HCT116 (cell line): ENCODE results near the gene PGLYRP4. TPM values are rescaled to one million over a fixed set of nuclear protein-coding genes. Genes with fewer than 3 reads are reported as not detected.

Source experiments
- ATAC-seq: fragments of 200-7000 bp; cut with Tn5 transposase; 2 replicates; pipeline ENCODE4 v1.9.1; 2020; ENCODE audit warnings: mild to moderate bottlenecking, moderate library complexity
- BruUV-seq: library from RNA; stranded (reverse); fragments of 400-500 nt; replicated peaks from 2 replicates; lab custom pipeline; 2021; lab: Mats Ljungman, UMichigan
- CTCF ChIA-PET: fragments of 300-600 bp; sonication (Branson Sonifier 250); formaldehyde crosslinking; loops from one replicate; lab custom pipeline; 2021; ENCODE audit warnings: antibody characterized with exemption; lab: Charles Lee
- POLR2A ChIA-PET: fragments of 300-600, 350-600 bp; sonication (Branson Sonifier 250); formaldehyde crosslinking; loops from one replicate; lab custom pipeline; 2021; ENCODE audit warnings: antibody characterized with exemption; lab: Charles Lee
- RAD21 ChIA-PET, 2 experiments: fragments of 300-600 bp; sonication (Branson Sonifier 250); formaldehyde crosslinking; loops; one replicate each; lab custom pipeline; 2023; ENCODE audit warnings: low total read pairs in 2 of 2; ENCODE audit not compliant: uncharacterized antibody in 2 of 2, unreplicated experiment in 2 of 2, low non-redundant PET in 1 of 2; lab: Charles Lee
- DNase-seq: peaks from one replicate; pipeline ENCODE4 v3.0.0-alpha.2; 2010; ENCODE audit warnings: low read depth, low spot score
- H2AFZ ChIP-seq: fragments of 200-600 bp; shearing (Covaris generic), sonication (generic); 2 replicates; pipeline ENCODE4 v1.6.1; 2017; ENCODE audit warnings: low read depth, mixed run types, mixed read lengths, antibody characterized with exemption, low read length; ENCODE audit not compliant: poor library complexity, severe bottlenecking
- H3K27ac ChIP-seq: 2 replicates; pipeline ENCODE4 v1.5.1; 2012; ENCODE audit warnings: low read depth, low read length
- H3K27me3 ChIP-seq: fragments of 200-600 bp; sonication (generic); 2 replicates; pipeline ENCODE4 v1.6.1; 2016; ENCODE audit warnings: mixed run types, low read length, mixed read lengths; ENCODE audit not compliant: insufficient read depth
- H3K36me3 ChIP-seq, 2 experiments: fragments of 200-500 bp in 1 of 2; fragments of 200-600 bp in 1 of 2; sonication (Bioruptor generic) in 1 of 2; sonication (generic) in 1 of 2; 2 replicates each; pipeline versions ENCODE4 v1.5.1 to v1.6.1; 2014 to 2016; ENCODE audit warnings: low read length in 2 of 2, inconsistent platforms in 1 of 2, mixed read lengths in 1 of 2, mixed run types in 1 of 2; ENCODE audit not compliant: insufficient read depth in 2 of 2, control insufficient read depth in 1 of 2
- H3K4me1 ChIP-seq, 2 experiments: fragments of 200-600 bp in 1 of 2; sonication (generic) in 1 of 2; 2 replicates each; pipeline versions ENCODE4 v1.5.1 to v1.6.1; 2012 to 2017; ENCODE audit warnings: low read length in 2 of 2, inconsistent platforms in 1 of 2, mild to moderate bottlenecking in 1 of 2, mixed read lengths in 1 of 2, mixed run types in 1 of 2, moderate library complexity in 1 of 2; ENCODE audit not compliant: insufficient read depth in 2 of 2, control insufficient read depth in 1 of 2
- H3K4me2 ChIP-seq: fragments of 200-600 bp; sonication (generic); 2 replicates; pipeline ENCODE4 v1.6.1; 2017; ENCODE audit warnings: mixed run types, low read length, mixed read lengths
- H3K4me3 ChIP-seq, 2 experiments: fragments of 200-600 bp in 1 of 2; sonication (generic) in 1 of 2; replicated peaks in 1 of 2; 2 replicates each; pipeline ENCODE4 v1.5.1; 2011 to 2016; ENCODE audit warnings: low read length in 2 of 2, control low read depth in 1 of 2, low read depth in 1 of 2, mild to moderate bottlenecking in 1 of 2, mixed read lengths in 1 of 2, mixed run types in 1 of 2
- H3K79me2 ChIP-seq: fragments of 200-600 bp; sonication (generic); 2 replicates; pipeline ENCODE4 v1.6.1; 2017; ENCODE audit warnings: mild to moderate bottlenecking, mixed run types, low read length, moderate library complexity, mixed read lengths; ENCODE audit not compliant: insufficient read depth
- H3K9ac ChIP-seq: fragments of 200-600 bp; sonication (generic); 2 replicates; pipeline ENCODE4 v1.6.1; 2016; ENCODE audit warnings: low read length, mixed read lengths
- H3K9me2 ChIP-seq: fragments of 200-600 bp; sonication (generic), shearing (Covaris generic); 2 replicates; pipeline ENCODE4 v1.6.1; 2017; ENCODE audit warnings: mixed run types, mild to moderate bottlenecking, moderate library complexity; ENCODE audit not compliant: insufficient read depth
- H3K9me3 ChIP-seq, 2 experiments: fragments of 200-500 bp in 1 of 2; fragments of 200-600 bp in 1 of 2; sonication (Bioruptor generic) in 1 of 2; sonication (generic) in 1 of 2; 2 replicates each; pipeline ENCODE4 v1.6.1; 2014 to 2017; ENCODE audit warnings: low read length in 2 of 2, mixed read lengths in 2 of 2, inconsistent platforms in 1 of 2, low read depth in 1 of 2, mild to moderate bottlenecking in 1 of 2, mixed run types in 1 of 2, moderate library complexity in 1 of 2; ENCODE audit not compliant: control insufficient read depth in 1 of 2, insufficient read depth in 1 of 2
- H4K20me1 ChIP-seq: fragments of 200-600 bp; sonication (generic), shearing (Covaris generic); 2 replicates; pipeline ENCODE4 v1.6.1; 2017; ENCODE audit warnings: mixed run types, mild to moderate bottlenecking, moderate library complexity; ENCODE audit not compliant: insufficient read depth
- CEBPB ChIP-seq: IDR thresholded peaks from 2 replicates; pipeline ENCODE4 v1.6.1; 2012; ENCODE audit warnings: low read depth
- CTCF ChIP-seq, 3 experiments: fragments of 200-600 bp in 1 of 3; sonication (generic) in 1 of 3; IDR thresholded peaks in 2 of 3; conservative IDR thresholded peaks in 1 of 3; 2 replicates each; pipeline ENCODE4 v1.5.1; 2012 to 2017; ENCODE audit warnings: low read depth in 2 of 3, low read length in 2 of 3, antibody characterized with exemption in 1 of 3, borderline replicate concordance in 1 of 3, control low read depth in 1 of 3, mild to moderate bottlenecking in 1 of 3, mixed read lengths in 1 of 3, mixed run types in 1 of 3, moderate library complexity in 1 of 3; ENCODE audit not compliant: insufficient read depth in 1 of 3
- ELF1 ChIP-seq: IDR thresholded peaks from 2 replicates; pipeline ENCODE4 v1.6.1; 2012; ENCODE audit warnings: low read depth, borderline replicate concordance
- EZH2phosphoT487 ChIP-seq: fragments of 200-600 bp; IDR thresholded peaks from 2 replicates; pipeline ENCODE4 v1.6.1; 2018; ENCODE audit warnings: antibody characterized with exemption, borderline replicate concordance
- MAX ChIP-seq: IDR thresholded peaks from 2 replicates; pipeline ENCODE4 v1.6.1; 2012
- REST ChIP-seq: IDR thresholded peaks from 2 replicates; pipeline ENCODE4 v1.6.1; 2012; ENCODE audit warnings: low read depth
- SP1 ChIP-seq: IDR thresholded peaks from 2 replicates; pipeline ENCODE4 v1.6.1; 2012; ENCODE audit warnings: low read depth
- ZNF274 ChIP-seq: fragments of 200-500 bp; sonication (Bioruptor generic); IDR thresholded peaks from 2 replicates; pipeline ENCODE4 v1.6.1; 2014; ENCODE audit warnings: mild to moderate bottlenecking, low read depth, low read length, inconsistent platforms
- intact Hi-C: fragments of 100-400 bp; cut with micrococcal nuclease; formaldehyde crosslinking; loops from 2 replicates; pipeline ENCODE4 v1.10.0; 2022
- total RNA-seq: library from RNA; stranded (reverse); gene quantifications from one replicate; pipeline ENCODE4 v1.2.1, GENCODE V29; 2021; ENCODE audit not compliant: unreplicated experiment

Gene PGLYRP4
- total RNA-seq, 1 experiment from 2014 or later: not detected

DNA sequence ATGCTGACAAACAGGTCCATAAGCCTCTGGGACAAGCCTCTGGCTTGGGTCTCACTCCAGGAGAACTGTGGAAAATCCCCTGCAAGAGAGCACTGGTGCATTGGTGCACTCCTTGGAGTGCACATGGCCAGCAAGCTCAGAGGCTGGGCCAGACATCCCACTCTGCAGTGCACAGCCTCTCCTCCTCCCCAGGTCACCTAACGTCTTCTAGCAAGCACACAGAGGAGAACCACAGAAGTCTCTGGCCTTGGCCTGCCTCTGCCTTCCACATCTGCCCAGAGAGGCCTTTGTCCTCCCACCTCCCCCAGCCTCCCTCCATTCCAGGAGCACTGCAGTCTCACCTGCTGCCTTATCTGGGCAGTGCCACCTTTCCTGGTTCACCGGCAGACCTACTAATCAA lies 40.1 kb downstream of the PGLYRP4 start:
- no peak for ATAC-seq
- ChIA-PET RAD21 (no interaction called here), POLR2A (no interaction called here), CTCF (no interaction called here)
- DNase-seq: no peak
- no peak overlapping the region for H2AFZ ChIP-seq
- H4K20me1 ChIP-seq: no peaks in the 10 kb centered on the region
- no peak overlapping the region for H3K27ac ChIP-seq
- H3K4me2 ChIP-seq: no peak overlapping the region
- peaks cover 22% of the 10 kb centered on the region for H3K27me3 ChIP-seq
- H3K36me3 ChIP-seq: no peaks in the 10 kb centered on the region
- H3K9me2 ChIP-seq: no peaks in the 10 kb centered on the region
- TF ChIP-seq SP1 (no peak), REST (no peak), CTCF (IDR thresholded peaks at IDR 0.05 in 2 of 3, conservative IDR thresholded peaks at IDR 0.05 in 1 of 3; ENCODE audit: borderline replicate concordance in 1 of 3, insufficient read depth in 1 of 3, low read depth in 2 of 3, low read length in 2 of 3) (no peak), ELF1 (no peak), ZNF274 (no peak), CEBPB (no peak), MAX (no peak), EZH2phosphoT487 (no peak)
- BruUV-seq: no TSS peak
- H3K9ac ChIP-seq: no peak overlapping the region
- no peaks in the 10 kb centered on the region for H3K4me1 ChIP-seq
- no peaks in the 10 kb centered on the region for H3K9me3 ChIP-seq
- no peaks in the 10 kb centered on the region for H3K79me2 ChIP-seq
- H3K4me3 ChIP-seq: no peak overlapping the region
- intact Hi-C loops: no loop called here
